HL-60 (cell line): ENCODE data around the gene DUSP6.

Experiments used
- DNase-seq, 2 experiments: peaks; one replicate each; pipeline ENCODE4 v3.0.0-alpha.2; 2010 to 2020; ENCODE audit warnings: low read depth in 1 of 2, low spot score in 1 of 2
- H3K27ac ChIP-seq: fragments of 250-450 bp; sonication (Bioruptor Pico); replicated peaks from 2 replicates; pipeline ENCODE4 v1.5.1; 2020; ENCODE audit warnings: mild to moderate bottlenecking, moderate library complexity
- H3K27me3 ChIP-seq: fragments of 250-450 bp; sonication (Bioruptor Pico); 2 replicates; pipeline ENCODE4 v1.5.1; 2021; ENCODE audit warnings: mild to moderate bottlenecking, moderate library complexity; ENCODE audit not compliant: insufficient read depth, poor library complexity, severe bottlenecking
- H3K4me3 ChIP-seq: replicated peaks from 2 replicates; pipeline ENCODE4 v1.5.1; 2011; ENCODE audit warnings: mild to moderate bottlenecking, control low read depth, low read length; ENCODE audit not compliant: insufficient read depth
- CTCF ChIP-seq: IDR thresholded peaks from one replicate; pipeline ENCODE4 v1.5.1; 2011; ENCODE audit warnings: low read length, control low read depth, inconsistent platforms; ENCODE audit not compliant: insufficient read depth
- GABPA ChIP-seq: IDR thresholded peaks from 2 replicates; pipeline ENCODE4 v1.6.1; 2012; ENCODE audit warnings: low read depth
- POLR2AphosphoS5 ChIP-seq: IDR thresholded peaks from 2 replicates; pipeline ENCODE4 v1.6.1; 2012; ENCODE audit warnings: low read depth
- REST ChIP-seq: IDR thresholded peaks from 2 replicates; pipeline ENCODE4 v1.6.1; 2012; ENCODE audit warnings: low read depth; ENCODE audit not compliant: insufficient replicate concordance
- SPI1 ChIP-seq: IDR thresholded peaks from 2 replicates; pipeline ENCODE4 v1.6.1; 2012; ENCODE audit warnings: low read depth, mild to moderate bottlenecking, borderline replicate concordance

Gene DUSP6

GRCh38 chr12:89379148-89379838 is 27.0 kb upstream of the DUSP6 start:
- Histone ChIP-seq H3K27ac (no peak overlapping the region), H3K4me3 (no peak overlapping the region), H3K27me3 (no peaks in the 10 kb centered on the region)
- no peak for DNase-seq
- TF ChIP-seq CTCF (no peak), SPI1 (no peak), REST (no peak), POLR2AphosphoS5 (no peak), GABPA (no peak)

GRCh38 chr12:89376844-89377243 is 24.5 kb upstream of the DUSP6 start:
- no peaks in the 10 kb centered on the region for H3K27me3 ChIP-seq
- H3K27ac ChIP-seq: no peak overlapping the region
- H3K4me3 ChIP-seq: no peak overlapping the region
- DNase-seq: no peak
- TF ChIP-seq CTCF (no peak), GABPA (no peak), SPI1 (no peak), REST (no peak), POLR2AphosphoS5 (no peak)

GRCh38 chr12:89376202-89376529 is 23.9 kb upstream of the DUSP6 start:
- no peaks in the 10 kb centered on the region for H3K27me3 ChIP-seq
- no peak for DNase-seq
- H3K27ac ChIP-seq: no peak overlapping the region
- H3K4me3 ChIP-seq: no peak overlapping the region
- TF ChIP-seq SPI1 (no peak), GABPA (no peak), REST (no peak), CTCF (no peak), POLR2AphosphoS5 (no peak)
